HG03565 (cell line): ENCODE data around the gene ZNF513.
"Not testable (repeated sequence)": the region's sequence is repeated elsewhere in the genome, so short reads cannot be mapped to it uniquely, and the experiment has no call there.

Experiments
- ATAC-seq: cut with Tn5 transposase; IDR thresholded peaks from one replicate; pipeline ENCODE4 v1.9.1; 2021; ENCODE audit warnings: mild to moderate bottlenecking, moderate library complexity; ENCODE audit not compliant: unreplicated experiment

ZNF513 gene

GRCh38 chr2:27362678-27363420 lies 17.7 kb downstream of the ZNF513 start:
- no peak for ATAC-seq

- peak; percentile 65 for ATAC-seq
Measured at GRCh38 chr2:27356382-27357181, 24.0 kb downstream of the ZNF513 start, which contains the start of gene GTF3C2. TSS of gene GTF3C2 (minus strand) at chr2:27356764. CDS start at chr2:27343554, 13,210 bp downstream.

- ATAC-seq, result peak; percentile 25
Measured at GRCh38 chr2:27356056-27356381, 24.5 kb downstream of the ZNF513 start.

- no peak for ATAC-seq
Measured at GRCh38 chr2:27354597-27354927, 26.0 kb downstream of the ZNF513 start.

- no peak for ATAC-seq
Measured at GRCh38 chr2:27353762-27354596, 26.6 kb downstream of the ZNF513 start.

- not testable (repeated sequence) for ATAC-seq
Measured at GRCh38 chr2:27353386-27353761, 27.2 kb downstream of the ZNF513 start.

GRCh38 chr2:27351802-27352598 lies 28.5 kb downstream of the ZNF513 start:
- ATAC-seq, result no peak

GRCh38 chr2:27350106-27350693 lies 30.3 kb downstream of the ZNF513 start:
- no peak for ATAC-seq

GRCh38 chr2:27347641-27348040 lies 32.9 kb downstream of the ZNF513 start:
- ATAC-seq, result no peak

GRCh38 chr2:27336173-27336572 lies 44.4 kb downstream of the ZNF513 start:
- no peak for ATAC-seq

GRCh38 chr2:27335311-27335710 lies 45.2 kb downstream of the ZNF513 start:
- ATAC-seq, result no peak
